Measurements from ENCODE around the gene FILIP1.
"Not testable (repeated sequence)": the region's sequence is repeated elsewhere in the genome, so short reads cannot be mapped to it uniquely, and the experiment has no call there.

FILIP1 gene

DNA sequence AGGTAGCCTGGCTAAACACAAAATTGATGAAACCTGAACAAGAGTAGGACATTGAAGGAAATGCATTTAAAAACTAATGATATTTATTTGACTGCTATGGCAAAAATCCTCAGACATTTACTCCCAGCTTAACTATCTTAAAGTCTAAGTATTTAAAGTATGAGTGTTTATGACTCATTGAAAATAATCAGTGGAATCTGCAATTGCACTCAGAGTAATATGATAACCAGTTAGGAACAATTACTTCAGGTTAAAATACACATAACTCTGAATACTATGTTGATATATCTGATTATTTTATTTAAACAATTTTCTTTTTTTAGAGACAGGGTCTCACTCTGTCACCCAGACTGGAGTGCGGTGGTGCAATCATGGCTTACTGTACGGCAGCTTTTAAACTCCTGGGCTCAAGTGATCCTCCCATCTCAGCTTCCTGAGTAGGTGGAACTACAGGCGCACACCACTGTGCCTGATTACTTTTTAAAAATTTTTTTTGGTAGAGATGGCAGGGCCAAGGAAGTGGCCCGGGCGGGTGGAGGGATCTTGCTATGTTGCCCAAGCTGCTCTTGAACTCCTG, 43.9 kb downstream of the FILIP1 start:
- no peak for DNase-seq (ENCODE audit: low read depth in 3 of 3)

DNA sequence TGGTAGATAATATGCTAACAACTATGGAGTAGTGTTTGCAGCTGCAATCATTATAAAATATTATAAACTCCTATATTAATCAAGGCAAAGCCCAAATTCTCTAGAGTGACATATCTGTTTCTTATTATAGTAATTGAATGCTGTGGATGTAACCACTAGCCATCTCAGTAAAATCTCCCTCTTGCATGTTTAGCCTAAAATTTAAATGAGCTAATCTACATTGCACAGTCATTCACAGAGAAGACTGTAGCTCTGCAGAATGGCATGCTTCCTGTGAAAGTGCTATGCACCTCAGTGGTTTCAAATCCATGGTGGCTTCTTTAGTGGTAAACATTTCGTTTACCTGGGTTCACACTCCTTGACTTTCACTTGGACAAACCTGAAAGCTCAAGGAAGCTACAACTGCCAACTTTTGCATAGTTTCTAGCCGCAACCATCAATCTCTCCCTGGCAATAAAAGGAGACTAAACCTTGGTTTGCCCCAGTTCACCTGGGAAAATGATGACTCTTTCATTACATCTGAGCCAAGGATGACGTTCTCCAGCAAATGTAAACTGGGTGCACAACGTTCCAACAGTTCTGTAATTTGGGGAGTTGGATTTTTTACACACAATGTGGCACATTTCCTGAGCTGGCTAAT, 47.2 kb downstream of the FILIP1 start:
- DNase-seq (ENCODE audit: low read depth in 3 of 3) = no peak

DNA sequence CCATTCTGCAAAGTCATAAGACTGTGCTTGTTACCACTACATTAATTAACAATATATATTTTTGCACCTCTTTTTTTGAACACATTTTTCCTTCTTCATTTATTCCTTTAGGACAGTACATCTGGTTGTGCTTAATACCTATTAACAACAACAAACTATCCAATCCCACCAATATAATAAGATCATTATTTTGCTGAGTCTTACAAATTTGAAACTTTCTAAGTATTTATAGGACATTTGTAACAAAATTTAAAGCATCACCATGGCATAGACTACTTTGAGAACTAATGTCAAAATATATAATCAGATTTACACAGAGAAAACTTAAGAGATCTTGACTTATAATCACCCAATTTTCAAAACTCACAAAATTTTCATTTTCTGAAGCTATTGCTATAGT, 47.9 kb downstream of the FILIP1 start:
- DNase-seq (ENCODE audit: low read depth in 3 of 3) = no peak

DNA sequence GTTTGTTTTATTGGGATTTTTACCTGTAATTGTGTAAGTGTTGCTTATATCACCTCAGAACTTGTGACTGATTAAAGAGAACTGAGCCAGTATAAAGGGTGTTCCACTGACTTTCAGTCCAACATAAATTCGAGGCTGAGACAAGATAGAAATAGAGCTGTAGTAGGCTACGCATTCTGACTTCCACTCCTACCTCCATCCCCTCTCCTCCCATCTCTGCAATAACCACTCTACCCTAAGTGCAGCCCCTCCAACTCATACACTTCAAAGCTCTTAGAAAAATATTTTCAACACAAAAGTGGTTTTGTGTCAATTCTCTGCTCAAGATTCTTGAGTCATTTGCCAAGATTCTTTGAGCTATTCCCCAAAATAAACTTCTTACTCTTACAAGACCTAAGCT, 48.7 kb downstream of the FILIP1 start:
- no peak for DNase-seq (ENCODE audit: low read depth in 3 of 3)

DNA sequence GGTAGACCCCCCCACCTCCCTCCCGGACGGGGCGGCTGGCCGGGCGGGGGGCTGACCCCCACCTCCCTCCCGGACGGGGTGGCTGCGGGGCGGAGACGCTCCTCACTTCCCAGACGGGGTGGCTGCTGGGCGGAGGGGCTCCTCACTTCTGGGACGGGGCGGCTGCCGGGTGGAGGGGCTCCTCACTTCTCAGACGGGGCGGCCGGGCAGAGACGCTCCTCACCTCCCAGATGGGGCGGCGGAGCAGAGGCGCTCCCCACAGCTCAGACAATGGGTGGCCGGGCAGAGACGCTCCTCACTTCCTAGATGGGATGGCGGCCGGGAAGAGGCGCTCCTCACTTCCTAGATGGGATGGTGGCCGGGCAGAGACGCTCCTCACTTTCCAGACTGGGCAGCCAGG, 51.7 kb downstream of the FILIP1 start:
- not testable (repeated sequence) for DNase-seq (ENCODE audit: low read depth in 3 of 3)

DNA sequence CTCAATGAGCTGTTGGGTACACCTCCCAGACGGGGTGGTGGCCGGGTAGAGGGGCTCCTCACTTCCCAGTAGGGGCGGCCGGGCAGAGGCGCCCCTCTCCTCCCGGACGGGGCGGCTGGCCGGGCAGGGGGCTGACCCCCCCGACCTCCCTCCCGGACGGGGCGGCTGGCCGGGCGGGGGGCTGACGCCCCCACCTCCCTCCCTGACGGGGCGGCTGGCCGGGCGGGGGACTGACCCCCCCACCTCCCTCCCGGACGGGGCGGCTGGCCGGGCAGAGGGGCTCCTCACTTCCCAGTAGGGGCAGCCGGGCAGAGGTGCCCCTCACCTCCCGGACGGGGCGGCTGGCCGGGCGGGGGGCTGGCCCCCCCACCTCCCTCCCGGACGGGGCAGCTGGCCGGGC, 52.1 kb downstream of the FILIP1 start:
- DNase-seq (ENCODE audit: low read depth in 3 of 3) = not testable (repeated sequence)

DNA sequence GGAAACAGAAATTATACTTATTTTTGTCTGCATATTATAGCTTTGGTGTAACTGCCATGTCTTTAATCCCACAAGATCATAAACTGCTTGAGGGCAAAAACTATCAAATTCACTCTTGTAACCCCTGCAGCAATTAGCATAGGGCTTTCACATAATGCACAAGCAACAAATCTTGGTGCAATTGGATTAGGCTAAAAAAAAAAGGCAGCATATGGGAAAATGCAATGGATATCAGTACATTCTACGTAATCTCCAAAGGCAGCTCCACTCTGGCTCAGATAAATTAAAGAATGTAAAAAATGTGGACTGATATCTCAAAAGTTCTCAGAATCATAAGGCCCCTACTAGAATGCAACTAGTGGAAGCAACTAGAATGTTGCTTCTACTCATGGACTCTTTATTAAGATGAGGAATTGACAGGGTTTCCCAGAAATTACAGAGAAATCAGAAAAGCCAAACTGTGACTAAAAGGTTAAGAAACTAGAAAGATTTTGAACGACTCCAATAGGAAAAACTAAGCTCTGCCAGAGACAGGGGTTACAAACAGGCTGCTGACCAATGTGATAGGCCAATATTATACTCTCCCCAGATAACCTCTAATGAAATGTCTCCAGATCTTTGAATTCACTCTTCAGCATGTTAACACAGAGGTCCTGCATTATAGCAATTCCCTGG, 55.0 kb downstream of the FILIP1 start:
- DNase-seq (ENCODE audit: low read depth in 3 of 3) = no peak

DNA sequence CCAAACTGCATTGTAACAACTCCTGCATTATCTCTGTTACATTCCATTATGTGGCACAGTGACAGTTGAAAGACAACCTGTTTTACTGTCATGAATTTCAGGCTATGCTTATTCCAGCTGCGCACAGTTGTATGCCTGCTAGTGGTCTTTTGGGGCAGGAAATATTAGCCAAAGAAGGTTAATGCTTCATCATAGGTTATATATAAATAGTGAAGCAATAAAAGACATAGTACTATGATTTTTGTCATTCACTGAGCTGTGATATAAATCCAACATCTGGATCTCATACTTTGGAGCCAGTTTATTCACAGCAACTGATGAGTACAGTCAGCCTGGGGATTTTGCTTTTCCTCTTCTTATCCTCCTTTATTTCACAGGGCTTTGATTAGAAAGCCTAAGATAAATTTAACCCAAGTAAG, 55.6 kb downstream of the FILIP1 start:
- DNase-seq (ENCODE audit: low read depth in 3 of 3) = no peak

DNA sequence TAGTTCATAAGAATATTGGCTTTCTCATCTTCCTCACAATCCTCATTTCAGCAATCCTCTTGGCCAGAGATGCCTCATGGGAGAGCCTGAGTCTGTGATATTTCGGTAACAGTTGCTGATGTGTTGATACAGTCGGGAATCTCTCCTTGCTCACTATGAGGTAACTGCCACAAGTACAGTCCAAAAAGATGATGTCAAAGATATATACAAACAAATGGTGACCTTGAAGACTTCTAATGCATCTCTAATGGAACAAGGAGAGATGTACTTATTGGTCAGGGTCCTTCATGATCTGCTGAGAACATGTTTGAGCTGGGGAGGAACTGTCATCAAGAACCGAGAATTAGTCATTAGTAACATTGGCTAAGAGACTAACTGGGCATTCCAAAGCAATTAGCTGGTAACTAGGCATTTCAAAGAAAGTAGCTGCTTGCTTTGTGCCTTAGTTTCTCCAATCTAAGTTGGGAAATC, 56.1 kb downstream of the FILIP1 start:
- no peak for DNase-seq (ENCODE audit: low read depth in 3 of 3)

DNA sequence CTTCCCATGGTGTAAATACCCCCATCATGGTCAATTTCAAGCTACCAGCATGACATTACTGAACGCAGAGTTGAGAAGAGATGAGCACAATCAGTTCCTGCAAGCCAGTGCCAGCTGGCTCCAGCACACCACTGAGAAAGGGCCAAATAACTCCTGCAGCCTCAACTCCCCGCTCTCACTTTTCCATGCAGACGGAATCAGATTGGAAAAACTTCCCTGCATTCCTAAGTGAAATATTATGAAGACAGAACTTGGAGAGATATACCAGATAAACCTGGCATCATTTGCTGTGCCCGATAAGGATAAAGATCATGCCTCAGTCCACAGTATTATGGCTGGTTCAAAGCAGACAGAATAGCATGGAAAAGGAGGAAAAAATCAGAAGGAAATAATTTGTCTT, 56.7 kb downstream of the FILIP1 start:
- DNase-seq (ENCODE audit: low read depth in 3 of 3) = no peak

DNA sequence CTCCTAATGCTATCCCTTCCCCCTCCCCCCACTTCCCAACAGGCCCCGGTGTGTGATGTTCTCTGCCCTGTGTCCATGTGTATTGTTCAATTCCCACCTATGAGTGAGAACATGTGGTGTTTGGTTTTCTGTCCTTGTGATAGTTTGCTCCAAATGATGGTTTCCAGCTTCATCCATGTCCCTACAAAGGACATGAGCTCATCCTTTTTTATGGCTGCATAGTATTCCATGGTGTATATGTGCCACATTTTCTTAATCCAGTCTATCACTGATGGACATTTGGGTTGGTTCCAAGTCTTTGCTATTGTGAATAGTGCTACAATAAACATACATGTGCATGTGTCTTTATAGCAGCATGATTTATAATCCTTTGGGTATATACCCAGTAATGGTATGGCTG, 60.8 kb downstream of the FILIP1 start:
- not testable (repeated sequence) for DNase-seq (ENCODE audit: low read depth in 3 of 3)

DNA sequence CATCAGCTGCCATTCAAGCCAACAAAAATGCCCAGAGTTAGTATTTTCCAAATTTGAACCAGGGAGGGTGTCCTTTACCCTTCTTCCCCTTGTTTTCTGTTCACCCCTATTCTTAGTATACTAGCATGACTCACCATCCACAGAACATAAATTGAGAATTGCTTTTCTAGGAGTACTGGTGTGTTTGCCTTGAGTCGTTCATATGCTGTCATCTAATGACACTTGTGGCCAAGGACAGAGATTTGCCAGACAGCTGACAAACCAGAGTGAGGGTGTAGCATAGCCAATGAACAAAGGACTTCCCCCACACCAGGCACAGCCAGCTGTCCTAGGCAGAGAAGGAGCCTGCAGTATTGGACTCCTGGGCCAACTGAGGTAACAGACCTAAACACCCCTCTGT, 62.2 kb downstream of the FILIP1 start:
- no peak for DNase-seq (ENCODE audit: low read depth in 3 of 3)

DNA sequence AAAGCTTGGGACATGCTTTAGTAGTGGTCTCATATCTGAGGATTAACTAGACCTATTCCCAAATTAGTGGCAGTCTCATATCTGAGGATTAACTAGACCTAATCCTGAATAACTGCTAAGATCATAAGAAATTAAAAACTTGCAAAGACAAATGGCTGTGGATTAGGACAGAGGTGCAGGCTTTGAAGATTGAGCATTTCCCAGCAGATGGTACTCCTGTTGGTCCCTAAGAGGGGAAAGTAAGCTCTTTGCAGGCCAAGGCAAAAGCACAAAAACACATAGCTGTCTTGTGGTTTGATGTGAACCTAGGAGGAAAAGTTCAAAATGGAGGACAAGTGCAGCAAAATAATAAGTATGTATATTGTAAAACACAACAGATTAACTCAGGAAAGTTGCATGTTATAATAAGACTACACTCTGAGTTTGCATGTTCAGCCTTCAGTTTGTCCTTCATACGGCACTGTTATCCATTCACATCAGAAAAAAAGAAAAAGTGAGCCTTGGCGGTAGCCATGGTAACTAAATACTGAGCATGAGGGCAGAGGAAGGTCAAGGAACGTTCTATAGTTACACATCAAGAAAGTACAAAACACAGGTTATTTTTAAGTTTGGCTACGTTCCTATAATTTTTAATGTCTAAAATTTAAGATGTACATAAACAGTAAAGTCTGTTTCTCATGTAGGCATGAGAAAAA, 62.8 kb downstream of the FILIP1 start:
- no peak for DNase-seq (ENCODE audit: low read depth in 3 of 3)

DNA sequence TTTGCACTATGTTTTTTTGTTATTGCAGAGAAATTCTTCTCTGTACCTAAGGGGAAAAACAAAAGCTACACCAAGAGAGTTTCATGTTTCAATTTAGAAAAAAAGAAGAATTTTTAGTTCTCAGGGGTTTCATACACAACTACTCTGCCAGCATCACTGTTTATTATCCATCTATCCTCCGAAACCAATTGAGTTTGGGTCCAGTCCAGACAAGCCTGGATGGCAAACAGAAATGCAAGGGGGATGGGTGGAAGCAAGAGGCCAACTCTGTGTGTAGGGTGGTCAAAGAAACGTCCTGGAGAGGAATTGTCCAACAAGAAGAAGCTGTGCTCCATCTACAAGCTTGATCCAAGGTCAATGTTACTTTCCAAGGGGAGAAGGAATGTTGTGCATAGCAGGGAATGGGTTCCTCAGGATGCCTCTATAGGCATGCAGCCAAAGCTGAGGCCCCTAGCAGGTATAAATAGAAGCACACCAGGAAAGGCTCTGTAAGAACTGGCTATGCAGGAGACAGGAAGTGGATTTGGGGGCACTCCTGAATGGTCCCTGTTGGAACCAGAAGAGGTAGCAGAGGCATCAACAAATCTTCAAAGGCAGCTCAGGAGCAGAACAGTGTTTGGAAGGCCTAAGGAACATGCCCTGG, 64.4 kb downstream of the FILIP1 start:
- no peak for DNase-seq (ENCODE audit: low read depth in 3 of 3)

DNA sequence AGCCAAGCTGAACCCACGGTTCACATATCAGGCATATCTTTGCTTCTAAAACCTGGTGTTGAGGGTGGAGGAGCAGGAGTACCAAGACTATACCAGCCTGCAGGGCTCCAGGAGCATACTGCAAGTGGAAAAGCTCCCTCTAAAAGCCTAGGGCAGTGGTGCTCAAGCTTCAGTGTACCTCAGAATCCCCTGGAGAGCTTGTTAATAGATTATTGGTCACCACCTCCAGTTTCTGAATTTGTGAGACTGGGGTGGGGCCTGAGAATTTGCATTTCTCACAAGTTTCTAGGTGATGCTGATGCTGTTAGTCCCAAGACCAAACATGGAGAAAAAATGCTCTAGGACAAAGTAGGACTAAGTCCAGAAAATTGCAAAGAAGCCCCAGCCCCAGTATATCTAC, 65.4 kb downstream of the FILIP1 start:
- DNase-seq (ENCODE audit: low read depth in 3 of 3) = no peak

DNA sequence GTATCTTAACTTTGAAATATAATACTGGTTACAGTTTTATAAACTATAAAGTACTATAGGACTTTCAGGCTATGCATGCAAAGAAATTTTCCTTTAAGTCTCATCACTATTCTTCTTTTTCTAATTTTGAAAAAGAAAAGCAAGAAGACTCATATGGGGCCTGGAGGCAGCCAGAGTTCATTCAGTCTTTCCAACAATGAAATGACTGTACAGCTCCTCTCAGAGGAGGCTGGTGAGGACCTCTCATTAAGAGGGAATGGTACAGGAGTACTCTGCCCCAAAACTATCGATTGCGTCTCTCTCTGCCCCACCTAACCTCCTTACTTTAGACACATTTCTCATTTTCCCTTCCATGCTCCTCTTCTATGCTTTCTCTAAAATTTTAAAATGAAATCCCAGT, 66.3 kb downstream of the FILIP1 start:
- no peak for DNase-seq (ENCODE audit: low read depth in 3 of 3)

DNA sequence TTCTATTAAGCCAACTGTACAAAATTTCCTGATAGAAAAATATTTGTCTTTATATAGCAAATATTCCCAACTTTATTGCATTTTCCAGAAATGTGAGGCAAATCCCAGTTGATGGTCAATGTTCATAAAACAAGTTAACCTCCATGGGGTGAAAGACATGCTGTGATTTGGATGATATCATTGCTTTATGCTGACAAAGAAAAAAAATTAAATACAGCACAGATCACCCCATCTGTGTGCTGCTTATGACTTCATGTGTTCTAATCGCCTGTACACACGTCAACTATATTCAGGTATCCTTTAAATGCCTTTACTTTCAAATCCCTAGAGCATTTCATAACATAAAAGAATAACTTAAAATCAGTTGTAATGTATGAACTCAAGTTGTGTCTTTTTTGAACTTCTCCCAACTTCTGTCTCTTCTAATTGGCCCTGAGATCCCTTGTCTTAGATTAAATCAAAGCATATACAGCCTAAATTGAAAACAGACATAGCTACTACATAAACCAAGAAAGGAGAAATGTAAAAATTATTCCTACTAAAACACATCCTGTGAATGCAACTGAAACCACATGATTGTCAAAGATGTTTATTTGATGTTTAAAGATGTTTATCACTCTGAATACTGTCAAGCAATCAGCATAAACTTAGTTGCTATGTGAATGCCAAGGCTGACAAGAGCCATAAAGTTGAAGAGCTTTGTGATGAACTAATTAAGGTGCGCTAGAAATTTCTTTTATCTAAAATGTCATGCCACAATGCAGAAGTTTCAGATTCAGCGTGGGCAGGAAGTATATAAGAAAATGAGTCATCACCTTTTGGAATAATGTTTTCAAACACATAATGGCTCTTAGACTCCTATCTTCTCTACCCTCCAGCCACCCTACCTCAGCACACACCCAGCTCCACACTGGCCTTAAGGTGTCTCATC, 68.7 kb downstream of the FILIP1 start:
- DNase-seq (ENCODE audit: low read depth in 3 of 3) = no peak

DNA sequence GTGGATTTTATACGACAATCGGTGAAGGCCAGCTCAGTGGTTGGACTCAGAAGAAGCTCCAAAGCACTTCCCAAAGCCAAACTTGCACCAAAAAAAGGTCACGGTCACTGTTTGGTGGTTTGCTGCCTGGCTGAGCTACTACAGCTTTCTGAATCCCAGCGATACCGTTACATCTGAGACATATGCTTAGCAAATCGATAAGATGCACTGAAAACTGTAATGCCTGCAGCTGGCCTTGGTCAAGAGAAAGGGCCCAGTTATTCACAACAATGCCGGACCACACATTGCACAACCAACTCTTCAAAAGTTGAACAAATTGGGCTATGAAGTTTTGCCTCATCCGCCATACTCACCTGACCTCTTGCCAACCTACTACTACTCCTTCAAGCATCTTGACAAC, 70.2 kb downstream of the FILIP1 start:
- DNase-seq (ENCODE audit: low read depth in 3 of 3) = no peak

DNA sequence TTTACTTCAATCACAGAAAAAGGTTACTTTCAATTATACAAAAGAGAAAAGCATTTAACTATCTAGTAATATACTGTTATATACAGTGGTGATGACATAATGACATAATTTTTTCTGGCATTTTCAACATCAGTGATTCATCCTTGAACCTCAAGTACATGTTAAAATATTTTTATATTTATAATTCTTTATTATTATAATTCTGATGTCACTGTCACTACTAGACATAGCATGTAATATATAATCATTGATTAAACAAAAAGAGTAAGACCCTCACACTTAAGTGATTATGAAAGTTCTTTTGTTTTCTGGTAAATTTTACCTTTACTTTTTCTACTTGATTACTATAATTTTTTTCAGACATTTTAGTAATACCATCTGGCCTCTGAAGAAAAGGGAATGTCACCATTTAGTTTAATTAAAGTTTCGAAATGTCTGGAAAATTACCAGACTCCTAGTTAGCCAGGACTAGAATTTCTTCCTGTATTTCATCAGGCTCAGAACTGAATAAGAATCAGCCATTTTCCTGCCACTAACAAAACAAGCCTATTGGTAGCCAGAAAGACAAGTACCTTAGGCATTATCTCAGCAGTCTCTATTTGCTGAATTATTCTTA, 71.5 kb downstream of the FILIP1 start:
- DNase-seq (ENCODE audit: low read depth in 3 of 3) = no peak

DNA sequence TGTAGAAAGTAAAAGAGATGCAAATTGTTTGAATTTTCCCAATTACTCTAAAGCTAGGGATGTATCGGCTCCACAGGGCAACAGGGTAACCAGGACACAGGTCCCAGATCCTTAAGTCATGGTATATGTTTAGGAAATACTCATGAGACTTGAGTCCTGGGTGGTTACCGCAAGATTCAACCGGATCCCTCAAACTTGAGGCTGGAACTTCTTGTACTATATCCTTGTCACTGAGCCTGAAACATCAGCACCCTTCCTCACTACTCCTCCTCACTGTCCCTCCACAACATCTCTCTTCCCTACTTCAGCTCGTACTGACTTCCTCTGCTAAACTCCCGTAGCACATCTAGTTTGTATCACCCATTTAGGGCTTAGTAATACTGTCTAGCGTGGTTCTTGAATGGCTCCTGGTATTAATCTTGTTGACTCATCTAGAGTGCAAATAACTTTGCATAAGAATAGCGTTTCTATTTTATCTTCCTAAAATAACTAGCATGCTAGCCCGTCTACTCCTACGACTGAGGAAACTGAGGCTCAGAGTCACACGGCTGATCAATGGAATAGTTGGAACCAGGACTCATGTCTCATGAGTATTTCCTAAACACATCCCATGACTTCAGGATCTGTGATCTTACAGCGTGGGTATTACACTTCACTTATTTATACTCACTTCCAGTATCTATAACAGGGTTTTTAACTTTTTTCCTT, 72.1 kb downstream of the FILIP1 start:
- no peak for DNase-seq (ENCODE audit: low read depth in 3 of 3)

Data from stimulated activated CD4-positive, alpha-beta T cell treated with anti-CD3 and anti-CD28 coated beads, TNF-alpha, amount 100 ng/mL, for 48 hours (primary cell).